Epithelial cell of prostate (primary cell): ENCODE results near the gene RGS11.

Experiments
- DNase-seq: peaks from one replicate; pipeline ENCODE4 v3.0.0-alpha.2; 2011; ENCODE audit warnings: low read depth, low spot score
- H3K27ac ChIP-seq: fragments of 450-650 bp; 2 replicates; pipeline ENCODE4 v1.5.1; 2017; ENCODE audit warnings: mild to moderate bottlenecking

RGS11 gene

DNA sequence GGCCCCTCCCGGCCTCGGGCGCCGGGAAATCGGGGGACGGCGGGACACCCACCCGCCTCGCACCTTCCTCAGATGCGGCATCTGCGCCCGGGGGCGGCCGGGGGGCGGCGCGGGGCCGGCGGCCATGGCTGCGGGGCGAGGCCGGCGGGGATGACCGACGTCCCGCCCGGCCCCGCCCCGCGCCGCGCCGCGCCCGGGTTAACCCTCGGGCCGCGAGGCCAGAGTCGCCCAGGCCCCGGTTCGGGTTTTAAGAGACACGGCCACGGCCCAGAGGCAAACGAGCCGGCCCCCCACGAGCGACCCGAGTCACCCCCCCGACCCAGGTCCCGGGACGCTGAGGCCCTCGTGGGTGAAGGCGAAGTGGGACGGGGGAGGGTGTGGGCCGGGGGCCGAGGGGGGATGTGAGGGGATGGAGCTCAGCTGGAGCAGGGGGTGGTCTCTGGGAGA, at the start of gene RGS11:
TSS of gene RGS11 (minus strand) at position 159 of the 447 bp plus-strand sequence. CDS start at position 126, 33 bp downstream.
- DNase-seq = no peak
- no peak within 1 kb of the TSS for H3K27ac ChIP-seq

DNA sequence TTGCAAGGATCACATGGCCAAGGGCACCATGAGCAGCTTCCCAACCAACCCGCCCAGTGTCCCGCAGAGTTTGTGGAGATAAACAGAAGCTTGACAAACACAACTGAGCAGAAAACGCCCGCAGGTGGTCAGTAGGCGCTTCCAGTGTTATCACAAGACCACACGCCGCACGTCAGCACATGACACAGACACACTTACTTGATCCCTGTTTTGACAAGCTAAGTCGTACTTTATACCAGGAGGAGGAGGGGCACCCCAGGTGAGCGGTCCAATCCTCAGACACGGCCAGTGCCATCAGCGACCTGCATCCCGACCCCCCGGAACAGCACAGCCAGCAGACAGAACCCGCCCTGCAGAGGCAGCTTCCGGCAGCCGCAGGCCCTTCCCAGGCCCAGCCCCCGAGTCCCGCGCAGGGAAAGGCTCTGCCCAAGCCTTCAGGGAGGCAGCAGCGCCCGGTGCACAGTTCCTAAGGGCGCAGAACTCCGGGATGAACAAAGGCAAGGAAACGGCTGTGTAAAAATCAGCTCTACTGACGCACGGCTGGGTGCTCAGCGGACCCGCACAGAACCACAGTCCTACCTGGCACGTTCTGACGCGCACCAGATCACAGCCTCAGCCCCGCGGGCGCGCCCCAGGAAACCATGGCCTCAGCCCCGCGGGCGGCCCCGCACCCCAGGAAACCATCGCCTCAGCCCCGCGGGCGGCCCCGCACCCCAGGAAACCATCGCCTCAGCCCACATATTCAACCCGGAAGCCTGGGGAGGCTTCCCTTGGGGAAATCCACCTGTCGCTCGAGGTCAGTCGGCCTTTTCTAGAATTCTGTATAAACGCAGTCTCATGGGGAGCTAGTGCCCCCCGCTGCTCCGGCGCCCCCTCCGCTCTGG, 48.9 kb upstream of the RGS11 start:
- H3K27ac ChIP-seq = no peak overlapping the region
- DNase-seq = no peak

DNA sequence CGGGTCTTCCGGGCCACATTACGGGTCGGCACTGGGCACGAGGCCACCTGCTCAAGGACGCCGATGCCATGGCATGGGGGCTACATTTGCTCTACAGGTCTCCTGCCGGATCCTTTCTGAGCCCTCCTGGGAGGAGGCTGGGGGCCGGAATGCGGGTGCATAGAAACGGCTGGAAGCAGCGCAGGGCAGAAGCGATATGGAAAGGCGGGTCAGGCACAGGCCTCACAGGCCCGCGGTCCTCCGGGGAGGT, 48.4 kb upstream of the RGS11 start:
- DNase-seq = no peak
- no peak overlapping the region for H3K27ac ChIP-seq

DNA sequence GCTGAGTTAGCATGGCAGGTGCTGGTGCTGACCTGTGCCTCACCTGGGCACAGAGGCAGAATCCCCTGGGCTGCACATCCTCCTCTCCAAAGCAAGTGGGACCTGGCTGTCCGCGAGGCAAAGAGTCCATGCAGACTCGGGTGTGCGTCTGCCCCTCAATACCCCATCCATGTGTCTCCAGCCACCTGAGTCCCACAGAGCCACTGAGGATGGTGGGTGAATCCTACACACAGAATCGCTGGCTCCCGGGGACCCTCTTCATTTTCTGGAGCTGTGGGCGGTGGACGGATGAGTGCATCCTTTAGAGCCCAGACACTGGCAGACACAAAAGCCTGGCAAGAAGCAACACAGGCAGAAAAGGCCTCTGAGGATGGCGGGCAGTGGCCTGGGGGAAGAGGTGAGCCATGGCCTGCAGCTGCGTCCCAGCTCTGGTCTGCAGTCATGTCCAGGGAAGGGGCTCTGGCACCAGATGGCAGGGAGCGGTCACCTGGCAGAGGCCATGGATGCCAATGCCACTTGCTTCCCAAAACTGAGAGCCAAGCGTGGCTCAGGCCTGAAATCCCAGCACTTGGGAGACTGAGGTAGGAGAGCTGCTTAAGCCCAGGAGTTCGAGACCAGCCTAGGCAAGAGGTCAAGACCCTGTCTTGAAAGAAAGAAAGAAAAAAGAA, 46.9 kb upstream of the RGS11 start:
- no peak for DNase-seq
- no peak overlapping the region for H3K27ac ChIP-seq

DNA sequence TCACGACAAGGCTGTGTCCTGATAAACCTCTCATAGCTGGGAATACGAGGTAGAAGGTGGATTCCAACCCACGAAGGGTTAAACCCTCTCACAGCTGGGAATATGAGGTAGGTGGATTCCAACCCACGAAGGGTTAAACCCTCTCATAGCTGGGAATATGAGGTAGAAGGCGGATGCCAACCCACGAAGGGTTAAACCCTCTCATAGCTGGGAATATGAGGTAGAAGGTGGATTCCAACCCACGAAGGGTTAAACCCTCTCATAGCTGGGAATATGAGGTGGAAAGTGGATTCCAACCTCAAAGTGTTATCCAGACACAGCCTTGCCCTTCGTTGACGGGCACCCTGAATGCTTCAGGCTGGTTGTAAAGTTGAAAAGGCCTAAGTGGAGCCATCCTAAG, 45.8 kb upstream of the RGS11 start:
- no peak overlapping the region for H3K27ac ChIP-seq
- DNase-seq = no peak

DNA sequence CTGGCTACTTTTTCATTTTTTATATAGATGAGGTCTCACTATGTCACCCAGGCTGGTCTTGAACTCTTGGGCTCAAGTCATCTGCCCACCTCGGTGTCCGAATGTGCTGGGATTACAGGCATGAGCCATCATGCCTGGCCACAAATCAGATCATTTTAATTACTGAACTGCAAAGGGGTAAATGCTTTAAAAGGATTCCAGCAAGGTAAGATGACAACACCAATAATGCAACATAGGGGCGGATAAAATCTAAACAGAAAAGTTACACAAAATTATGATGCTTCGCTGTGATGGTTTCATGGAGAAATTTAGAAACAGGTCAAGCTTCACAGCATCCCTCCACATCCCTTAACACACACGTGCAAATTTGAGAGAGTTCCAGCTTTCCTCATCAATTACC, 44.5 kb upstream of the RGS11 start:
- H3K27ac ChIP-seq = no peak overlapping the region
- DNase-seq = no peak

DNA sequence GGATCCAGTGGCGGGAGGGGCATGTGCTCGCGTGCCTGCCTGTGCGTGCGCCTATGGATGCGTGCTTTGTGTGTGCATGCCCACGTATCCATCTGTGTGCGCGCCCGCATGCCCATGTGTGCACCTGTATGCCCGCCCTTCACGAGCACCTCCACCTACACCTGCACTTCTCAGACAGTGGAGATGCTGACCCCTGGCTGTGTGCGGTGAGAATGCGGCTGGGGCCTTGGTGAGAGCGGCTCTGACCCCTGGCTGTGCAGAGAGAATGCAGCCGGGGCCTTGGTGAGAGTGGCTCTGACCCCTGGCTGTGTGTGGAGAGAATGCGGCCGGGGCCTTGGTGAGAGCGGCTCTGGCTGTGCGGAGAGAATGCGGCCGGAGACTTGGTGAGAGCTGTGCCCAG, 42.9 kb upstream of the RGS11 start:
- DNase-seq = no peak
- no peak overlapping the region for H3K27ac ChIP-seq

DNA sequence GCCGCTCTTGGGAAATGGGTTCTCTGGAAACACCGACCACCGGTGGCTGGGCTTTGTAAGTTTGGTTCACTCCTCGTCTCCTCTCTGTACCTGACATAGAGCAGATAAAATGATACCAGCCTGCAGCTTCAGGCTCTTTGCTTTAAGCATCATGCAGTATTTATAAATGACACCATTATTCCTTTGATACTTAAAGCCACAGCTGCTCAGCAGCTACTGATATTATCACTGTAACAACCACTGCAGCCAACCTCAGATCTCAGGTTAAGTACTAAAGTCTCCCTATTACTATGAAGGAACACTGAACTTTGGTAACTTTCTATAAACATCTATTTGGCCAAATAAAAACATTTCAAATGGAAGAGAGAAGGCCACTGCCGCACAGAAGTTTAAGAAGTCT, 41.8 kb upstream of the RGS11 start:
- H3K27ac ChIP-seq = no peak overlapping the region
- DNase-seq = no peak

DNA sequence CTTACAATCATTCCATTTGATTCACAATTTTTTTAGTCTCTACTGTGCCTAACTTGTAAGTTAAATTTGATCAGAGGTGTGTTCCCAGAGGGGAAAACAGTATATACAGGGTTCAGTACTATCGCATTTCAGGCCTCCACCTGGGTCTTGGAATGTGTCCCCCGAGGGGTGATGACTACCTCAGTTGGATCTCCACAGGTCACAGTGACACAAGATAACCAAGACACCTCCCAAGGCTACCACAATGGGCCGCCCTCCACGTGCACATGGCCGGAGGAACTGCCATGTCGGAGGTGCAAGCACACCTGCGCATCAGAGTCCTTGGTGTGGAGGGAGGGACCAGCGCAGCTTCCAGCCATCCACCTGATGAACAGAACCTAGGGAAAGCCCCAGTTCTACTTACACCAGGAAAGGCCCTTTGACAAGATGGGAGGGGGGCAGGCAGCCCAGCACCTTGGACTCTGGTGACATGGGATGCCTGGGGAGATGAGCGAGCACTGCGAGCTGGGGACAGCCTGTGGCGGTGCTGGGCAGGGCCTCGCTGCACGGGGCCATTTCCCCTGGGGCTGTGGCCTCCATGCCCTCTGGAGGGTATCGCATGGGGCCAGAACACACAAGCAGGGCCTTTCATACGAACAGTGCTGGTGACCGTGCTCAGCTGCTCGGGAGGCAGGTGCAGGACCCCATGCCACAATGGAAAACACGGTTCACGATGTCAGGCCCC, 41.2 kb upstream of the RGS11 start:
- no peak for DNase-seq
- no peak overlapping the region for H3K27ac ChIP-seq

DNA sequence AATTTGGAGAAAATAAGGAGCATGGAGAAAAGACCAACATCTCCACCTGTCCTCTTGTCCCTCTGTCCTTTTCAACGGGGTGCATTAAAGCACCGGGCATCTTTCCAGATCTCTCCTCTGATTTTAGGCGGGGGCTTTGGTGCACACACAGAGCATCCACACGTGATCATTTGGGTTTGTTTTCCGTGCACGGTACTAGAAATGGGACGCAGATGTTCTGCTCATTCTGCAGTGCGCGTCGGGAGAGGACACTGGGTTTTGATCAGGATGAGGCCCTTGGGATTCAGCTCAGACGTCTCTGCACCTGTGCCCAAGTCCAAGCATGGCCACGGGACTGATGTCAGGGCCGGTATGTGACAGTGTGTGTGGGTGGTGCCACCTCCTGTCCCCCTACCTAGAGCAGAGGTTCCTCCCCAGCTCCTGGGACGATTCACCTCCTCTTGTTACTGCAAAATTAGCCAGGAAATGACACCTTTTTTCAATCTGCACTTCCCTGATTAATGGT, 39.1 kb upstream of the RGS11 start:
- DNase-seq = no peak
- H3K27ac ChIP-seq = no peak overlapping the region

DNA sequence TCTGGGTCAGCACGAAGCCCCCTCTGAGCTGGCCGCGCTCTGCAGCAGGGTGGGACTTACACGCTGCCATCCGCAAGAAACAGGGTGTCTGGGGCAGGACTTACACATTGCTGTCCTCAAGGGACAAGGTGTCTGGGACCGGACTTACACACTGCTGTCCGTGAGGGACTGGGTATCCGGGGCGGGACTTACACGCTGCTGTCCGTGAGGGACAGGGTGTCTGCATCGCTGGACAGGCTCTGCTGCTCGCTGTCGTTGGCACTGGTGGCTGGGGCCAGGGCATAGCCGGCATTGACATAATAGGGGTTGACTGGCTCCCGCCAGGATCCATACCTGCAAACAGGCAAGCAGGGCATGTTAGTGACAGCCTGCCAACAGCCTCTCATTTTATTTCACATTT, 38.6 kb upstream of the RGS11 start:
- no peak for DNase-seq
- no peak overlapping the region for H3K27ac ChIP-seq

DNA sequence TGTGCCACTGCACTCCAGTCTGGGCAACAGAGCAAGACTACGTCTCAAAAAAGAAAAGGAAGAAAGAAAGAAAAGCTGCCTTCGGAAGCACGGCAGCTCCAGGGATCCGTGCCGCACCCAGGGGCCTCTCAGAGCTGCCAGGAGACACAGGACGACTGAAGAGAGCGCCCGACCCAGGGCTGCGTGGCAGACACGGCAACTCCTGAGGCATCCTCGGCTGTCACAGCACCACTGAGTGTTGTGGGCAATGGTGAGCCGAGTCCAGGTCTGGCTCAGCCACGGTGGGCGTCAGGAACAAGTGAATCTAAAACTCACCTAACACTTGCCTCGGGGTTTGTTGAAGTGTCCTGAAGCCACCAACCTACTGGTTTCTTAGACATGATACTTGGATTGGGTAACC, 36.0 kb upstream of the RGS11 start:
- no peak overlapping the region for H3K27ac ChIP-seq
- no peak for DNase-seq

DNA sequence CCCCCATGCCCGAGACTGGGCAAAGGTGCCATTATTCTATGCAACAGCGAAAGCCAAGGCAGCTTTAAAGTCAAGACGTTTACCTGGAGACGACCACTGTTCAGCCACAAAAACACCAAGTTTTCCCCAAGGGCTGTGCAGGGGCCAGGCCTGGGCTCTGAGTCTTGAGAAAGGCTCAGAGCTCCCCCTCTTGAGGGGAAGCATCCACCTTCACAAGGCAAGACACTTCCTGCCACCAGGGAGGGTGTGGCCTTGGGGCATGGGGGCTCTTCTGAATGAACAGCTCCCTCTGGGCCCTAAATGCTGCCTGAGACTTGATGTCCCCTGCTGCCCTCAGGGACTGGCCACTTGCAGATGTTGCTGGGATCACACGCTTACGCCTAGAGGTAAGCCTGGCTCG, 33.7 kb upstream of the RGS11 start:
- H3K27ac ChIP-seq = no peak overlapping the region
- DNase-seq = no peak

DNA sequence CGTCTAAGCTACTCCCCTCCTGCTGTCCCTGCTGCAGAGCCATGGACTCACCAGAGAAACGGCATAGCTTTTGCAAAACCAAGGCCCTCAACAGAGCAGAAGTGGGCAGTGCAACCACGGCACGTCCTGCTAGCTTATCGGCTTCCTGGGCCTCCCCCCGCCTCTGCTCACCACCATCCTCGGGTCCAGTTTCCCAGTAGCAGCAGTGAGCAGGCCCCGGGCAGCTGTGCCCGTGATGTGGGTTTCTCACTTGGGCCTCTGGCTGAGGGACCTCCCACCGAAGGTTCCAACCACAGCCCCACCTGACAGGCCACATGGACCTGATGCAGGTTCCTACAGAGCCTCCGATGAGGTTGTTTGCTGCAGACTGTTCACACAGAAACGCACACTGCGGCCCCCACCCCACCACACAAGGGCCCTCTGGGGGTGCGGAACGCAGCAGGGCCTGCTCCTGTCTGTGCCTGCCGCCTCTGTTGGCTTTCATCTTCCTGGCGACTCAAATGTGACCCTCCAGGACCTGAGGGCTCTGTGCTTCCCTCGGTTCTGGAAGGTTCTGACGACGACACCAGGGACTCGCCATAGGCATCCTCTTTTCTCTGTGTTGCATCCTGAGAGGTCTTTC, 32.1 kb upstream of the RGS11 start:
- no peak overlapping the region for H3K27ac ChIP-seq
- no peak for DNase-seq

DNA sequence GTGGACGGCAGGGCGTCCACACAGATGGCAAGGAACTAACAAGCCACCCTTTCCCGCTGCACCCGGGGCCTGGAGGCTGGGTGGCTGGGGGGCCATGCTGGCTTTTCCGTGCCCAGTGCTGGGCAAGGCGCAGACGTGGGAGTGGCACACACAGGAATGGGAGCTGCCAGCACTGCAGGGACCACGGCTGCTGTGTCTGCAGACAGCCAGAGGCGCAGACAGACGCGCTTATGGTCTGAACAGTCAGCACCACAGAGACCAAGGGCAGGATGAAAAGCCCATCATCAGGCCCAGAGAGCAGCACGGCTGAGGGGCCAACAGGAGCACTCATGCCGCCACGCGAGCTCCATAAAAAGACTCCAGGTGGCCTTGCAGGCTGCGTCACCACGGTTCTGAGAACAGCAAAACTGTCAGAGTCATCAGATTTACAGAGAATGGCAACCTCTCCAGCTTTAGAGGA, 31.2 kb upstream of the RGS11 start:
- no peak for DNase-seq
- H3K27ac ChIP-seq = no peak overlapping the region

DNA sequence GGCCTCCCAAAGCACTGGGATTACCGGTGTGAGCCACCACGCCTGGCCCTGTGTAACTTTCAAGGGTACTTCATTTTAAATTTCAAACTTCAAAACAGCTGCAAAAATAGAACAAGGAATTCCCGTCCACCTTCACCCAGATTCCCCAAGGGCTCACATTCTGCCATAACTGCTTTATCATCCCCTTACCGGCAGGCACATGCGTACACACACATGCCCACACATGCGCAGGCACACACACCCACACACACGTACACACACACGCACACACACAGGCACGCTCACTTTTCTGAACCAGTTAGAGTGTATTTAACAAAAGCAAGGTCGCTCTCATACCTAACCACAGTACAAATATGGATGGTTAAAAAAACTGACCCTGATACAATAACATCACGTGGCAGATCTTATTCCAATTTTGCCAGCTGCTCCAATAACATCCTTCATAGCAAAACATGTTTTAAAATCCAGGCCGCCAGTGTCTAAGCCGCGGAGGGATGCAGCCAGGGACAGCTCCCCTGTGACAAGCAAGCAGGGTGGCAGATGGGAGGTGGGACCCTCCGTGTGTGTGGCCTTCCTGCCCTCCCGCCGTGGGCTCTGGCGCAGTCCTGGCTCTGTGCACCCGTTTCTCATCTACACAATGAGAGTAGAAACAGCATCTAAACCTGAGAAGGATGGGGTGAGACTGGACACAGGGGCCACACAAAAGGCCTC, 30.3 kb upstream of the RGS11 start:
- DNase-seq = peak; percentile 52
- no peak overlapping the region for H3K27ac ChIP-seq

DNA sequence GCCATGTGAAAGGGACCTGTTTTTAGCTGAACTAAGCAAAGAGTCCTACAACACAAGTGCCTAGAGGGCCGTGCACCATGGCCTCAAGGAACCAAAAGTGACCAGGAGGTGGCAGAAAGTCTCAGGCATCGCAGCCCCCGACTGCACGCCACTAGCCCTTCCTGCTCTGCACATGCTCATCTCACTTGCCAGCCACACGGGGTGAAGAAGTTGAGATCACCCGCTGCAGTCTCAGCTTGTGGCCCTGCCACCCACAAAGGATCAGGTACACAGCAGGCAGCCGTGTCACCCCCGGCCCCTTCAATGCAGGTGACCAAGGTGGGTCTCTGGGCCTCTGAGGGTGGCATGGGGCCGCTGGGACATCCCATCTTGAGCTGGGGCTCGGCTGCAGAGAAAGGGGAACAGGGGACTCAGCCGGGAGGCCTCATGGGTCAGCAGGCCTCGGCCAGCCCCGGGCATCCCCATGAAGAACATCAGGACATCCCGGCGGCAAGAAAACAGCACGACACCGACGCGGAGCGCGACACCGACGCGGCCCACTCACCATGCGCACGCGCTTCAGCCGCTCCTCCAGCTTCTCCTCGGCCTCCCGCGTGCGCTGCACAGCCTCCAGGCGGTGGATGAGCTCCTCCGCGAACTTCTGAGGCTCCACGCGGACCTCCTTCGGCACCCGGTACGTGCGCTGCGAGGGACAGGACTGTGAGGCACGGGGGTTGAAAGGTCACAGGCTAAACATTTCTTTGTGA, 28.2 kb upstream of the RGS11 start:
- no peak overlapping the region for H3K27ac ChIP-seq
- DNase-seq = no peak

DNA sequence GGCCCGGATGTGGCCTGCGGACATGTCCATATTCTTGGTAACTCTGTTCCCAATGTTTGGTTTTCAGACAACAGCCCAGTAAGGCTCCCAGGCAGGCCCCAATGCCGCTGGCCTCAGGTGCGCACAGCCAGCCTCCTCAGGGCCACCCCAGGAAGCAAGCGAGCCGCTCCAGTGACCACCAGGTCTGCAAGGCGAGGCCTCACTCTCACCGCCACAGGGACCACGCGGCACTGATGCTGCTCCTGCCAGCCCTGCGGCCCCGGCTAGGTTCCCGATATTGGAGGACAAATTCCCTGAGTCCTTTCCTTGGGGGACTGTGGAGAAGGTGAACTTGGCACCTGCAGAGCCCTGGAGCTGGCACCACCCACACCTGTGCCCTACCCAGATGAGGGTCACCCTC, 26.2 kb upstream of the RGS11 start:
- no peak for DNase-seq
- no peak overlapping the region for H3K27ac ChIP-seq

DNA sequence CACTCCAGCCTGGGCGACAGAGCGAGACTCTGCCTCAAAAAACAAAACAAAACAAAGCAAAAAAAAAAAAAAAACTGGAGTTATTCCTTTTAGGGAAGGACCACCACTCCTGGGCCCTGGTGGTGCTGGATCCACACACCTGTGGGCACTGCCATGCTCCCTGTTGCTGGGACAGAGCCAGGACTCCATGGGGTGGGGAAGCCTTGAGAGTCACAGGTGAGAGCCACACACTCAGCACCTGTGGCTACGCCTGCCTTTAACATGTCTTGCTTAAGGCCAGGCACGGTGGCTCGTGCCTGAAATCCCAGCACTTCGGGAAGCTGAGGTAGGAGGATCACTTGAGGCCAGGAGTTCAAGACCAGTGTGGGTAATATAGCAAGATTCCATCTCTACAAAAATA, 25.5 kb upstream of the RGS11 start:
- no peak overlapping the region for H3K27ac ChIP-seq
- DNase-seq = no peak
